Ishikawa (cell line): ENCODE results near the gene SGMS1.

Experiments used
- CEBPB ChIP-seq: IDR thresholded peaks from 2 replicates; pipeline ENCODE4 v1.6.1; 2012
- CREB1 ChIP-seq: IDR thresholded peaks from 2 replicates; pipeline ENCODE4 v1.6.1; 2012; ENCODE audit warnings: low read depth
- EGR1 ChIP-seq: IDR thresholded peaks from 2 replicates; pipeline ENCODE4 v1.6.1; 2012
- EP300 ChIP-seq: IDR thresholded peaks from 2 replicates; pipeline ENCODE4 v1.6.1; 2012; ENCODE audit warnings: borderline replicate concordance
- FOXM1 ChIP-seq: IDR thresholded peaks from 2 replicates; pipeline ENCODE4 v1.6.1; 2012; ENCODE audit warnings: low read depth, borderline replicate concordance
- NFIC ChIP-seq: IDR thresholded peaks from 2 replicates; pipeline ENCODE4 v1.6.1; 2012
- RAD21 ChIP-seq: IDR thresholded peaks from 2 replicates; pipeline ENCODE4 v1.6.1; 2012; ENCODE audit warnings: low read depth
- TAF1 ChIP-seq: IDR thresholded peaks from 2 replicates; pipeline ENCODE4 v1.6.1; 2012; ENCODE audit warnings: low read depth, mild to moderate bottlenecking
- TCF12 ChIP-seq: IDR thresholded peaks from 2 replicates; pipeline ENCODE4 v1.6.1; 2012; ENCODE audit warnings: low read depth
- TEAD4 ChIP-seq: IDR thresholded peaks from 2 replicates; pipeline ENCODE4 v1.6.1; 2012
- YY1 ChIP-seq: IDR thresholded peaks from 2 replicates; pipeline ENCODE4 v1.6.1; 2012; ENCODE audit warnings: low read depth
- ZBTB7A ChIP-seq: IDR thresholded peaks from 2 replicates; pipeline ENCODE4 v1.6.1; 2012; ENCODE audit warnings: low read depth
- TF ChIP-seq, protein P1 (sequence below): IDR thresholded peaks from 2 replicates; pipeline ENCODE4 v1.6.1; 2012; ENCODE audit warnings: low read depth, mild to moderate bottlenecking
- TF ChIP-seq, protein P2 (sequence below): IDR thresholded peaks from 2 replicates; pipeline ENCODE4 v1.6.1; 2012
- TF ChIP-seq, protein P3 (sequence below): IDR thresholded peaks from 2 replicates; pipeline ENCODE4 v1.6.1; 2012

Gene SGMS1

DNA sequence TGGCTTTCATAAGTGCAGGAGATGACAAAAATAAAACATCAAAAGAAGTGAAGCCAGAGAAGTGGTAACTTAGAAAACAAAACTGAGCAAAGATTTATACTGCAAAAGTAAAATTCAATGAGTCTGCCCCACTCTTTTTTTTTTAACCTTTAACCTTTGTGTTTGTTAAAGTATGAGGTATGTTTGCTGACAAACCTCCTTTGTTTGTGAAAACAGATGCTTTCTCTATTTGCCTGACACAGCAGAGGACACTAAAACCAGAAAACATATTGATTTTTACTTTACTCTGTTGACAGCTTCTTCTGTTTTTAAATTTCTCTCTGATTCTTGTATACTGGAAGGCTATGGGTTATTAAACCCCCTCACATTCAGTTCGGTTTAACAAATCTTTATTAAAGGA, 57.6 kb downstream of the SGMS1 start:
- TF ChIP-seq TAF1 (no peak), TEAD4 (no peak), EGR1 (no peak)
- TF ChIP-seq, protein P1, sequence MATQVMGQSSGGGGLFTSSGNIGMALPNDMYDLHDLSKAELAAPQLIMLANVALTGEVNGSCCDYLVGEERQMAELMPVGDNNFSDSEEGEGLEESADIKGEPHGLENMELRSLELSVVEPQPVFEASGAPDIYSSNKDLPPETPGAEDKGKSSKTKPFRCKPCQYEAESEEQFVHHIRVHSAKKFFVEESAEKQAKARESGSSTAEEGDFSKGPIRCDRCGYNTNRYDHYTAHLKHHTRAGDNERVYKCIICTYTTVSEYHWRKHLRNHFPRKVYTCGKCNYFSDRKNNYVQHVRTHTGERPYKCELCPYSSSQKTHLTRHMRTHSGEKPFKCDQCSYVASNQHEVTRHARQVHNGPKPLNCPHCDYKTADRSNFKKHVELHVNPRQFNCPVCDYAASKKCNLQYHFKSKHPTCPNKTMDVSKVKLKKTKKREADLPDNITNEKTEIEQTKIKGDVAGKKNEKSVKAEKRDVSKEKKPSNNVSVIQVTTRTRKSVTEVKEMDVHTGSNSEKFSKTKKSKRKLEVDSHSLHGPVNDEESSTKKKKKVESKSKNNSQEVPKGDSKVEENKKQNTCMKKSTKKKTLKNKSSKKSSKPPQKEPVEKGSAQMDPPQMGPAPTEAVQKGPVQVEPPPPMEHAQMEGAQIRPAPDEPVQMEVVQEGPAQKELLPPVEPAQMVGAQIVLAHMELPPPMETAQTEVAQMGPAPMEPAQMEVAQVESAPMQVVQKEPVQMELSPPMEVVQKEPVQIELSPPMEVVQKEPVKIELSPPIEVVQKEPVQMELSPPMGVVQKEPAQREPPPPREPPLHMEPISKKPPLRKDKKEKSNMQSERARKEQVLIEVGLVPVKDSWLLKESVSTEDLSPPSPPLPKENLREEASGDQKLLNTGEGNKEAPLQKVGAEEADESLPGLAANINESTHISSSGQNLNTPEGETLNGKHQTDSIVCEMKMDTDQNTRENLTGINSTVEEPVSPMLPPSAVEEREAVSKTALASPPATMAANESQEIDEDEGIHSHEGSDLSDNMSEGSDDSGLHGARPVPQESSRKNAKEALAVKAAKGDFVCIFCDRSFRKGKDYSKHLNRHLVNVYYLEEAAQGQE = no peak

DNA sequence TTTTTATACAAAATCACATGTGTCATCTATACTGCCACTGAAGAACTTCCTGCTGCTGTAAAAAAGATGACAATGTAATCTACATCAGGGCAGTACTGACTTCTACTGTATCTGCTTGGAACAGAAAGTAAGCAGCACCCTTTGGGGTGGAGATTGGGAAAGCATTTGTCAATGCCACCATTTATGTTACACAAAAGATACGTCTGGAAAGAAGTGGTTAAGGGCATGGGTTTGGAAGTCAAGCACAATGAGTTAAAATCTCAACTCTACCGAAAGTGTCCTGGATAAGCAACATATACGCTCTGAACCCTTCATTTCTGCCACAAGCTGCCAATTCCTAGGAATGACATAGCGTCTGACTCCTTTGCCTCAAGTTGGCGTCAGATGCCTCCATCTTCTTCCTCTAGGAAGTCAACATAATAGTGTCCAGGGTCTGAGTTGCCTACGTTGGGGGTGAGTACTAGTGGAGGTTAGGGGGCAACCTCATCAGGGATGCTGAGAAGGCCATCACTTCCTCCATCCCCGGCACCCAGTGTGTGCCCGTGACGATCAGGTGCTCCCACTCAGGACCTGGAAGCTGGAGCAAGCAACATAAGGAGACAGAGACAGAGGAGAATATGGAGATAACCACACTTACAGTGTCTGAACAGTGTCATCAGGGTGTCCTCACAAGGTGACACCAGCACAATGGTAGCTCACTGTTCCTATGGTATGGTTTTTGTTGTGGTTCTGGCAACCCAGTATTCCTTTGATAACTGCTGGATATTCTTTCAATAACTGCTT, 58.3 kb downstream of the SGMS1 start:
- TF ChIP-seq TAF1 = no peak
- no peak for TF ChIP-seq CEBPB
- TF ChIP-seq NFIC = no peak
- no peak for TF ChIP-seq ZBTB7A
- TF ChIP-seq, protein P2, sequence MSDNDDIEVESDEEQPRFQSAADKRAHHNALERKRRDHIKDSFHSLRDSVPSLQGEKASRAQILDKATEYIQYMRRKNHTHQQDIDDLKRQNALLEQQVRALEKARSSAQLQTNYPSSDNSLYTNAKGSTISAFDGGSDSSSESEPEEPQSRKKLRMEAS = no peak
- TF ChIP-seq, protein P3, sequence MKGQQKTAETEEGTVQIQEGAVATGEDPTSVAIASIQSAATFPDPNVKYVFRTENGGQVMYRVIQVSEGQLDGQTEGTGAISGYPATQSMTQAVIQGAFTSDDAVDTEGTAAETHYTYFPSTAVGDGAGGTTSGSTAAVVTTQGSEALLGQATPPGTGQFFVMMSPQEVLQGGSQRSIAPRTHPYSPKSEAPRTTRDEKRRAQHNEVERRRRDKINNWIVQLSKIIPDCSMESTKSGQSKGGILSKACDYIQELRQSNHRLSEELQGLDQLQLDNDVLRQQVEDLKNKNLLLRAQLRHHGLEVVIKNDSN = no peak
- TF ChIP-seq TCF12 = no peak
- TF ChIP-seq YY1 = no peak
- no peak for TF ChIP-seq FOXM1
- no peak for TF ChIP-seq CREB1
- TF ChIP-seq, protein P1 = no peak
- no peak for TF ChIP-seq EP300
- TF ChIP-seq TEAD4 = no peak
- no peak for TF ChIP-seq EGR1
- no peak for TF ChIP-seq RAD21

DNA sequence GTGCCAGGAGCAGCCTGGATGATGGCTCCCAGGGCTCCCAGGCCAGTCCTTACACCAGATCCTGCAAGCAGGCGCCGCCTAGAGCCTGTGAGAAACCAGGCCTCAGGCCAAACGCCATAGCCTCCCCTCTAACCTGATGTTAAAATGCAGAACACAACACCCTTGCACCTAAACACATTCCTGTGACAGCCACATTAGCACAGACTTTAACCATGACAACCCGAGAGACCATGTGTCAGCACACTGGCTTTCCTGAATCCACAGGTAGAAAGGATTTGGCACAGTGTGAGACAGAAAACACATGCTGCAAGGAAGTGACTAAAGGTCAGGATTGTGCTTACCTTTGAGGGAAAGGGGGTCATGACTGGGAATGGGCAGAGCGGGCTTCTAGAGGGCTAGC, 59.9 kb downstream of the SGMS1 start:
- TF ChIP-seq TAF1 (no peak), YY1 (no peak), TCF12 (no peak), EP300 (no peak), ZBTB7A (no peak), FOXM1 (no peak), EGR1 (no peak), NFIC (no peak), TEAD4 (no peak), RAD21 (no peak), CEBPB (no peak), CREB1 (no peak)
- TF ChIP-seq, protein P1 = no peak
- TF ChIP-seq, protein P2 = no peak
- TF ChIP-seq, protein P3 = no peak

DNA sequence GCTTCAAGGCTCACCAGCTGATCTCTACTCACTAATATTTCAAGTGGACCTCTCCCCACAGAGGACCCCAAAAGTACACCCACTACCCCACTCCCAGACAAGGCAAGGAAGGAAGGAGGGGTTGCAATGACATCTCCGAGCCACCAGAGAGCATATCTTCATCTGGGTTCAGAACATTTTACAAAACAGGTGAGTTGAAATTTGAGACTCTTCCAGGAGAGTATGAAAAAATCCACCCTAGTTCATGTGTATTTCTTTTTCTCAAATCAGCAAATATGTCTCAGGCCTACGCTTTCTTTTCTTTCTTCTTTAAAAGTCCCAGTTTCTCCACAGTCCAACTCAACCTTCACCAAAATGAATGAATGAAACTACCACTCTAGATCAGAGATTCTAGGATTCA, 61.9 kb downstream of the SGMS1 start:
- TF ChIP-seq FOXM1 (no peak), EP300 (no peak), TEAD4 (no peak), YY1 (no peak), RAD21 (peak; percentile 73), CEBPB (no peak)
- TF ChIP-seq, protein P3 = no peak
